ELF-1 (cell line): ENCODE results near the gene BMP8A.
"Not testable (repeated sequence)": the region's sequence is repeated elsewhere in the genome, so short reads cannot be mapped to it uniquely, and the experiment has no call there.

Source experiments
- DNase-seq: peaks from one replicate; pipeline ENCODE4 v3.0.0-alpha.2; 2016; ENCODE audit warnings: low read depth, low spot score

The BMP8A gene

DNA sequence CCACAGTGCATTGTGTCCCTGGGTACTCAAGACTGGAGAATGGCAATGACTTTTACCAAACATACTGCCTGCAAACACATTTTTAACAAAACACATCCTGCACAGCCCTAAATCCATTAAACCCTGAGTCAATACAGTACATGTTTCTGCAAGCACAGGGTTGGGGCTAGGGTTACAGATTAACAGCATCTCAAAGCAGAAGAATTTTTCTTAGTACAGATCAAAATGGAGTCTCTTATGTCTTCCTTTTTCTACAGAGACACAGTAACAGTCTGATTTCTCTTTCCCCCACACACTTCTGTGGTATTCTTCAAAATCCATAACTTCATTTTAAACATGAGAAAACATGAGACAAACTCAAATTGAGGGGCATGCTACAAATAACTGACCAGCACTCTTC lies 13.9 kb downstream of the BMP8A start:
- no peak for DNase-seq

- DNase-seq = peak; percentile 27
Measured at GRCh38 chr1:39507230-39507928, 15.9 kb downstream of the BMP8A start.

DNA sequence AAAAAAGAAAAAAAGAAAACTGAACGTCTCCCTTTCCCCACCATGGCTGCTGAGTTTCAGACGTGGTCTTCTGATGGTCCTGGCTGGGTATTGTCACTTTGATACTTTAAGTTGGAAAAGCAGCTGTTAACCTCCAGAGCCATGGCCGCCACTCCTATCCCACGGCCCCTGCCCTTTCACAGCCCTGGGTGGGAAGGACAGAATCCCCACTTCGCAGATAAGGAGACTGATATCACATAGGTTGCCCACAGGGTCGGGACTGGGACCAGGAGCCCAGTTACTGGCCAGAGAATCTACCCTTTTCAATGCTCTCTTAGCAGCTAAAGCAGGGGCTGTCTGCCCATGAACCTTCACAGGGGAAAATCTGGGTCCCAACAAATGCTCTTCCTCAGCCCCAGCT lies 16.8 kb downstream of the BMP8A start:
- DNase-seq = no peak

DNA sequence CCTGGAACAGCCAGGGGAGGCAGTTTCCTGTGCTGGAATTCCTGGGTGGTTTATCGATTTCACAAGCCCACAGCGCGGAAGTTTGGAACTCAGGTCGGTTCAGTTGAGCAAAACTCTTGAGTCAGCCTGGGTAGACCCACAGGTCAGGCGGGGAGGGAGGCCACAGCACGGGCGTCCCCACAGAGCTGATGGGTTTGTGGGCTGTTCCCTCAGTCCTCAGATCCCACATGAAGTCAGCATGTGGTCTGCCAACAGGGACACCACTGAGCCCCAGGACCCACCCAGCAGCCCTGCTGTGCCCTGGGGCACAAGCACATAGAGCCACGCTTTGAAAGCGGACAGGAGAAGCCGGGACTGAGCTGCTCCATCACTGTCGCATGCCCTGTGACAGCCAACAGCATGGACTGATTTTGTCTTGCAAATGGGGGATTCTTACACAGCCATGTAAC lies 17.4 kb downstream of the BMP8A start:
- peak; percentile 57 for DNase-seq

- DNase-seq = no peak
Measured at GRCh38 chr1:39509360-39510009, 18.0 kb downstream of the BMP8A start.

DNA sequence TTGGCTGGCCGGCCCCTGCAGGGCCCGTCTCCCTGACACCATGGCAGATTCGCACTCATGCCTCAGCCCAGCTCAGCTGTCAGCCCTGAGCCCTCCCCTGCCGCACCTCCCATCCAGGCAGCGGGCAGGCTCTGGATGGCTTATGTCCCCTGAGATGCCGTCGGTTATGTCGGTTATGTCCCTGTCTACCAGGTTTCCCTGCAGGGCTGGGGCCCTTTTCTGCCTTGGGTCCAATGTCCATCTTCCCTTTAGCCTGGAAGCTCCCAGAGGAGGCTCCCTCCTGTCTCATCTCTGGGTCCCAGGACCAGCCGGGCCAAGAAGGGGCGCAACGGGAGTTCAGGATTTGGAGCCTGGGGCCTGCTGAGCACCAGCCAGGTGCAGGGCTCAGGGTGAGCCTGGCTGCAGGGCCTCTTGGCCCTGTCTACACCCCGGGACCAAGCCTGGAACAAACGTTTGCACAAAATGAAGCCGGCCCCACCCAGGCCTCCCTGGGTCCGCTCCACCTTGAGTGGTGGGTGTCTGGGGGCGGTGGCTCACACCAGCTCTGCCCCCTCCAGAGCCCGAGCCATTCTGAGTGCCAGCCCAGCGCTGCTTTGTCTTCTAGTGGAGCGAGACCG lies 19.2 kb downstream of the BMP8A start:
- not testable (repeated sequence) for DNase-seq

DNA sequence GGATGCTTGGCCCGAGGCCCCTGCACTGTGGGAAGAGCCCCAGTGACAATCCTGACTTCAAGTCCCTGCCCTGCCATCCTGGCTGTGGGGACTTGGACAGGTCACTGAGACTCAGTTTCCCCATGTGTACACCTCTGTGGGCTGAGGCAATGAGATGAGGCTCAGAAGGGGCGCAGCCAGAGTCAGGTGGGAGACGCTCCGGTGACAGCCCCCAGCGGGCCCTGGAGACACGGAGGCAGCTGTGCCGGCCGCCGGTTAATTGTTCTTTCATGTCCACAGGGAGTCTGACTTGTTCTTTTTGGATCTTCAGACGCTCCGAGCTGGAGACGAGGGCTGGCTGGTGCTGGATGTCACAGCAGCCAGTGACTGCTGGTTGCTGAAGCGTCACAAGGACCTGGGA lies 20.0 kb downstream of the BMP8A start:
- not testable (repeated sequence) for DNase-seq

GRCh38 chr1:39512234-39512847 lies 20.9 kb downstream of the BMP8A start:
- not testable (repeated sequence) for DNase-seq

DNA sequence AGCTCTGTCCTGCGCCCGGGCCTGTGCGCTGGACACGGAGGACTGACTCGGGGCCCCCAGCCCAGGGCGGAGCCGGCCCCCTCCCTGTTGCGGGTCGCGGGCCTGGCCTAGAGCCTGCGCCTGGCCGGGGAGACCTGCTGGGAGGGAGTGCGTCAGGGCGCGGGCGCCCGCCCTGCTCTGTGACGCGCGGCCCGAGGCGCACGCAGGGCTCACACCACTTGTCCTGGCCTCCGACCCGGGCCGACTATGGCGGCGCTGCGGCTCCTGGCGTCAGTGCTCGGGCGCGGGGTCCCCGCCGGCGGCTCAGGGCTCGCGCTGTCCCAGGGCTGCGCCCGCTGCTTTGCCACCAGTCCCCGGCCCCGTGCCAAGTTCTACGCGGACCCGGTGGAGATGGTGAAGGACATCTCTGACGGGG lies 23.3 kb downstream of the BMP8A start:
- DNase-seq = peak; percentile 52

DNA sequence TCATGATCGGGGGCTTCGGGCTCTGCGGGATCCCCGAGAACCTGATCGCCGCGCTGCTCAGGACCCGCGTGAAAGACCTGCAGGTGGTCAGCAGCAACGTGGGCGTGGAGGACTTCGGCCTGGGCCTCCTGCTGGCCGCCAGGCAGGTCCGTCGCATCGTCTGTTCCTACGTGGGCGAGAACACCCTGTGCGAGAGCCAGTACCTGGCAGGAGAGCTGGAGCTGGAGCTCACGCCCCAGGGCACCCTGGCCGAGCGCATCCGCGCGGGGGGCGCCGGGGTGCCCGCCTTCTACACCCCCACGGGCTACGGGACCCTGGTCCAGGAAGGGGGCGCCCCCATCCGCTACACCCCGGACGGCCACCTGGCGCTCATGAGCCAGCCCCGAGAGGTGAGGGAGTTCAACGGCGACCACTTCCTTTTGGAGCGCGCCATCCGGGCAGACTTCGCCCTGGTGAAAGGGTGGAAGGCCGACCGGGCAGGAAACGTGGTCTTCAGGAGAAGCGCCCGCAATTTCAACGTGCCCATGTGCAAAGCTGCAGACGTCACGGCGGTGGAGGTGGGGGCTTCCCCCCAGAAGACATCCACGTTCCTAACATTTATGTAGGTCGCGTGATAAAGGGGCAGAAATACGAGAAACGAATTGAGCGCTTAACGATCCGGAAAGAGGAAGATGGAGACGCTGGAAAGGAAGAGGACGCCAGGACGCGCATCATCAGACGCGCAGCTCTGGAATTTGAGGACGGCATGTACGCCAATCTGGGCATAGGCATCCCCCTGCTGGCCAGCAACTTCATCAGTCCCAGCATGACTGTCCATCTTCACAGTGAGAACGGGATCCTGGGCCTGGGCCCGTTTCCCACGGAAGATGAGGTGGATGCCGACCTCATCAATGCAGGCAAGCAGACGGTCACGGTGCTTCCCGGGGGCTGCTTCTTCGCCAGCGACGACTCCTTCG lies 24.0 kb downstream of the BMP8A start:
- peak; percentile 29 for DNase-seq

DNA sequence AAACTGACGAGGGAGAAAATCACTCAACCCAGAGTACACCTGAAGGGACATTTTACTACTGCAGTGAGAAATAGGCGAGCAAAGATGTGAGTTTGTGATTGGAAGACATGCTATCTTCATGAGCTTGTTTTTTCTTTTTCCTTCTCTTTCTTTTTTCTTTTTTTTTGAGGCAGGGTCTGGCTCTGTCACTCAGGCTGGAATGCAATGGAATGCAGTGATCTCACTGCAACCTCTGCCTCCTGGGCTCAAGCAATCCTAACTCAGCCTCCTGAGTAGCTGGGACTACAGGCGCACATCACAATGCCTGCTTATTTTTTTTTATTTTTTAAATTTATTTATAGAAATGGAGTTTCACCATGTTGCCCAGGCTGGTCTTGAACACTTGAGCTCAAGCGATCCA lies 25.4 kb downstream of the BMP8A start:
- peak; percentile 47 for DNase-seq

GRCh38 chr1:39517936-39518335 lies 26.5 kb downstream of the BMP8A start:
- DNase-seq = not testable (repeated sequence)

DNA sequence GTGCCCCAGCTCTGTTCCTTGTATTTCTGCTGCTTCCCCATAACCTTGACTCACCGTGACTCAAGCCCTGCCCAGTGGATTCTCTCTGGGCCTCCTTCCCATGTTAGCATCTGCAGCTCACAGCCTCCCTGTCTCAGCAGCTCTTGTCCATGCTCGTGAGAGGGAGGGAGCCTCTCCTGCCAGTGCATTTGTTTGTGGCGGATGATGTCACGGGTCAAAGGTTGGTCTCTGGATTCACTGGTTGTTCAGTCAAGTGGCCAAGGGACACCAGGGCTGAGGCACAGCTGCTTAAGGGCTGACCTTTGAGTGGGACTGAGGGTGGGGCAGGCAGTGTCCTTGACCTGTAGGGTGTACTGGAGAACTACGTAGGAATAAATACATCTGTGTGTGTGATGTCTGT lies 27.9 kb downstream of the BMP8A start:
- not testable (repeated sequence) for DNase-seq

DNA sequence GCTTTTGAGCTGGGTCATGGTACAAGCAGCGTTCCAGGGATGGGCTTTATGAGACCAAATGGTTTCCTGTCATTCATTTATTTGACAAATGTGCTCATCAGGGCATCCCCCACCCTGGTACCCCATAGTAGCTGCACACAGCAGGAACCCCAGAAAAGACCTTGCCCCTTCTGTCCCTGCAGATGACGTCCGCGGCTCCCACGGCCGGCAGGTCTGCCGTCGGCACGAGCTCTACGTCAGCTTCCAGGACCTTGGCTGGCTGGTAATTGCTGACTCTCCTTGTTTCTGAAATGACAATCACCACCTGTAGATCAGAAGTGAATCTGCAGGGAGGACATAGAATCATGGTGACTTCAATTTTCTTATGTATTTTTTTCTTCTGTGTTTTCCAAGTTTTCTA lies 30.8 kb downstream of the BMP8A start:
- not testable (repeated sequence) for DNase-seq

DNA sequence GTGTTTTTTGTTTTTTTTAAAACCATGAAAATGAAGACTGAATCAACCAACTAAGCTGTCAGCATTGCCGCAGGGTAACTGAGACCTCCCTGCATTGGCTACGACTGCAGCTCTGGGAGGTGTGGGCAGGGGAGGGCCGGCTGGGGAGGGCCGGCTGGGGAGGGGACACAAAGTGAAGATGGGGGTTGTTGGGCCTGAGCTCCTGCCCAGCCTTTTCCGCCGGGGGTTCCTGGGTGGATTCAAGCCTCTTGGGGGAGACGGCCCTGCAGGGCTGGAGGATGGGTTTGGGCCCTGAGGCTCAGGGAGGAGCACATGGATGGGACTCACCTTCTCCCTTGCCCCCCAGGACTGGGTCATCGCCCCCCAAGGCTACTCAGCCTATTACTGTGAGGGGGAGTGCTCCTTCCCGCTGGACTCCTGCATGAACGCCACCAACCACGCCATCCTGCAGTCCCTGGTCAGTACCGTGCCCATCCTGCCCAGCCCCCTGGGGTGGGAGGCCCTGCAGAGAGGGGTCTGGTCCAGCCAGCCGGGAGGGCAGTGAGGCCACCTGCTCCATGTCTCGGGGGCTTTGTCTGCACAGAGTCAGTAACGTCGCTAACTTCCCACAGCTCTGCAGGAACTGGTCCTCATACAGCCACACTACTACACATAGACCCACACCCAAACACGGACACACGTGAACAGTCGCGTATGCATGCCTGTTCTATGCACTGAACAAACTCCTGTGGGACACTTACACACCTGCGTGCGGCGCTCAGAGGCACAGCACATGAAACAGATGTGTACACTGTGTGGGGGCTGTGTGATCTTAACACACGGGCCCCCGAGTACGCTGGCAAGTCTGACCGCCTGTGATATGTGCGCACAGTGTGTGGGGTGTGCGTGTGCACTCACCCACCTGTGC lies 31.5 kb downstream of the BMP8A start:
- no peak for DNase-seq

- DNase-seq = no peak
Measured at GRCh38 chr1:39524171-39524570, 32.7 kb downstream of the BMP8A start.

- no peak for DNase-seq
Measured at GRCh38 chr1:39524591-39525365, 33.3 kb downstream of the BMP8A start.

DNA sequence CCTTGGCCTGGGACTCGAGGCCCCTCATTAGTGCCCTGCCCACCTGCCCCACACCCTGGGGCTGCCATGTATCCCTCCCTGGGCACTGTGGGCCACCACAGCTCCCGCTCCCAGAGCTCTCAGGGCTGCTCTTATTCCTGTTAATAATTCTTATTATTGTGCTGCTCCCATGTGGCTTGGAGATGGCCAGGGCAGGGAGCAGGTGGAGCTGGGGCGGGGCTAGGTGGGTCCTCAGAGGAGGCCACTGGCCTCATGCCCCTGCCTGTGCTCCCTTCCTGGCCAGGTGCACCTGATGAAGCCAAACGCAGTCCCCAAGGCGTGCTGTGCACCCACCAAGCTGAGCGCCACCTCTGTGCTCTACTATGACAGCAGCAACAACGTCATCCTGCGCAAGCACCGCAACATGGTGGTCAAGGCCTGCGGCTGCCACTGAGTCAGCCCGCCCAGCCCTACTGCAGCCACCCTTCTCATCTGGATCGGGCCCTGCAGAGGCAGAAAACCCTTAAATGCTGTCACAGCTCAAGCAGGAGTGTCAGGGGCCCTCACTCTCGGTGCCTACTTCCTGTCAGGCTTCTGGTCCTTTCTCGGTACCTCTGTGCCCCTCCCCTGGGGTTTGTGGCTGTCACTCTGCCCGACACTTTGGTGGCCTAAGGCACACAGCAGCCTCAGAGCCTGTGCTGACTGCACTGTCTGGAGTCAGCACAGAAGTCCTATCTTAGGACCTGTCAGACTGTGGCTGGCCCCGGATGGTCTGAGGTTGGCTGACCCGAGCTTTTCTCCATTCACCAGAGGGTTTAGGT lies 34.1 kb downstream of the BMP8A start:
- DNase-seq = no peak
